Measurements from ENCODE around the gene MTMR2. TPM values are rescaled to one million over a fixed set of nuclear protein-coding genes. Genes with fewer than 3 reads are reported as not detected.

Gene MTMR2
- total RNA-seq, 1 donor from 2014 or later, result 14.7 TPM

- Histone ChIP-seq H3K4me1 (no peaks in the 10 kb centered on the region), H3K9me3 (peaks cover 0 to 7% of the 10 kb centered on the region in 2 donors), H3K27ac (no peak overlapping the region), H3K4me3 (no peak overlapping the region), H3K27me3 (no peaks in the 10 kb centered on the region), H3K36me3 (no peaks in the 10 kb centered on the region)
- intact Hi-C loops (cut with DNase I), result no loop called here
- TF ChIP-seq CTCF (IDR thresholded peaks at IDR 0.05), result no peak
- DNase-seq (ENCODE audit: low spot score in 2 of 2), result no peak
Measured at GRCh38 chr11:95950905-95951304, 27.0 kb upstream of the MTMR2 start.

DNA sequence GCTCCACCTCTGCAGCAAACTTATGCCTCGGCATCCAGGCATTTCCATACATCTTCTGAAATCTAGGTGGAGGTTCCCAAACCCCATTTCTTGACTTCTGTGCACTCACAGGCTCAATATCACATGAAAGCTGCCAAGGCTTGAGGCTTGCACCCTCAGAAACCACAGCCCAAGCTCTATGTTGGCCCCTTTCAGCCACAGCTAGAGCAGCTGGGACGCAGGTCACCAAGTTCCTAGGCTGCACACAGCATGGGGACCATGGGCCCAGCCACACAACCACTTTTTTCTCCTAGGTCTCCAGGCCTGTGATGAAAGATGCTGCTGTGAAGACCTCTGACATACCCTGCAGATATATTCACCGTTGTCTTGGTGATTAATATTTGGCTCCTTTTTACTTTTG is 24.7 kb upstream of the MTMR2 start:
- H3K4me1 ChIP-seq, result no peaks in the 10 kb centered on the region
- no peak overlapping the region for H3K4me3 ChIP-seq
- intact Hi-C loops (cut with DNase I), result no loop called here
- H3K27me3 ChIP-seq, result no peaks in the 10 kb centered on the region
- no peak overlapping the region for H3K27ac ChIP-seq
- peaks cover 0 to 15% of the 10 kb centered on the region in 2 donors for H3K9me3 ChIP-seq
- no peak for TF ChIP-seq CTCF (IDR thresholded peaks at IDR 0.05)
- H3K36me3 ChIP-seq, result no peaks in the 10 kb centered on the region
- no peak for DNase-seq (ENCODE audit: low spot score in 2 of 2)

- peaks cover 0 to 15% of the 10 kb centered on the region in 2 donors for H3K9me3 ChIP-seq
- no peak overlapping the region for H3K27ac ChIP-seq
- DNase-seq (ENCODE audit: low spot score in 2 of 2), result no peak
- intact Hi-C loops (cut with DNase I), result no loop called here
- no peaks in the 10 kb centered on the region for H3K4me1 ChIP-seq
- no peaks in the 10 kb centered on the region for H3K27me3 ChIP-seq
- H3K4me3 ChIP-seq, result no peak overlapping the region
- no peaks in the 10 kb centered on the region for H3K36me3 ChIP-seq
- TF ChIP-seq CTCF (IDR thresholded peaks at IDR 0.05), result no peak
Measured at GRCh38 chr11:95944623-95945022, 20.7 kb upstream of the MTMR2 start.

GRCh38 chr11:95943546-95943945 is 19.6 kb upstream of the MTMR2 start:
- peaks cover 0 to 8% of the 10 kb centered on the region in 2 donors for H3K9me3 ChIP-seq
- H3K4me3 ChIP-seq, result no peak overlapping the region
- H3K36me3 ChIP-seq, result no peaks in the 10 kb centered on the region
- H3K4me1 ChIP-seq, result no peaks in the 10 kb centered on the region
- no peaks in the 10 kb centered on the region for H3K27me3 ChIP-seq
- no peak overlapping the region for H3K27ac ChIP-seq
- intact Hi-C loops (cut with DNase I), result no loop called here
- TF ChIP-seq CTCF (IDR thresholded peaks at IDR 0.05), result no peak
- no peak for DNase-seq (ENCODE audit: low spot score in 2 of 2)

DNA sequence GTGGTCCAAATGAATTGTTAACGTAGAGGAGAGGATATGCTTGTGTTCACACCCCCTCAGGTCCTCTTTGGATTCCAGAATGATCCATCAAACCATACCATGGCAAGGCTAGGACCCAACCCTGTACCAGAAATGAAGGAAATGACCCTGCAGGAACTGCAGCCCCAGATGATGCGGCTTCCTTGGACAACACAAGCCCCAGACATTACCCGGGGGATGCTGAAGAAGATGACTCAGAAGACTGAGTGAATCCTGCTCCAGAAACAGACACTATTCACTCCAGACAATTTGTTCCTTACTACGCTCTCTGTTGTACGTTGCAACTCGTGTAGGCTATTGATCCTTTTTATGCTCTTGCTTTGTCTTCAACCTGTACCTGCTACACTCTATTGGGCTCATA is 15.2 kb upstream of the MTMR2 start:
- Histone ChIP-seq H3K4me1 (no peaks in the 10 kb centered on the region), H3K36me3 (no peaks in the 10 kb centered on the region), H3K27ac (no peak overlapping the region), H3K27me3 (no peaks in the 10 kb centered on the region), H3K4me3 (no peak overlapping the region), H3K9me3 (no peaks in the 10 kb centered on the region)
- no peak for TF ChIP-seq CTCF (IDR thresholded peaks at IDR 0.05)
- intact Hi-C loops (cut with DNase I), result no loop called here
- DNase-seq (ENCODE audit: low spot score in 2 of 2), result no peak

DNA sequence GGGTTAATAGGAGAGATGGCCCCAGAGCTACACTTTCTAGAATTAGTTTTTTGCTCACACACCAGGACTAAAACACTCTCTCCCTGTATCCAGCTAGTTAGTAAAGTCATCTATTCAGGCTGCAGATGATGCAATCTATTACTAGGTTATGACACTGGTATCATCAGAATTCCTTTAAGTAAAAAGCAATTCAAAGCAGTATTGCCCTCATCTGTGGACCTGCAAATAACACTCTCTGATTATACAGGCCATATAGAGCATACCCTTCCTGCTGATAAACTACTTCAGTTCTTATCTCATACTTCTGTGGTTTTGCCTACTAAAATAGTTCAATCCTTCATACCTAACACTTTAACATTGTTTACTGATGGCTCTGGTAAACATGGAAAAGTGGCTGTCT is 13.5 kb upstream of the MTMR2 start:
- TF ChIP-seq CTCF (IDR thresholded peaks at IDR 0.05), result no peak
- H3K36me3 ChIP-seq, result no peaks in the 10 kb centered on the region
- H3K27ac ChIP-seq, result no peak overlapping the region
- H3K27me3 ChIP-seq, result no peaks in the 10 kb centered on the region
- DNase-seq (ENCODE audit: low spot score in 2 of 2), result no peak
- intact Hi-C loops (cut with DNase I), result no loop called here
- H3K4me1 ChIP-seq, result no peaks in the 10 kb centered on the region
- no peak overlapping the region for H3K4me3 ChIP-seq
- no peaks in the 10 kb centered on the region for H3K9me3 ChIP-seq
